ENCODE measurements around the gene ITPR1. TPM values are rescaled to one million over a fixed set of nuclear protein-coding genes. Genes with fewer than 3 reads are reported as not detected.

ITPR1 gene
- total RNA-seq, 2 experiments from 2014 or later, result 48.6 to 55.6 TPM

- no peak for ATAC-seq
- DNase-seq, result peak; percentile 21
- Mint-ChIP-seq H3K9me3 (ENCODE audit: low read depth) (no peaks in the 10 kb centered on the region), H3K4me3 (no peak overlapping the region), H3K36me3 (ENCODE audit: low read depth) (peaks cover 71% of the 10 kb centered on the region), H3K4me1 (peaks cover 35% of the 10 kb centered on the region), H3K27me3 (no peaks in the 10 kb centered on the region), H3K27ac (no peak overlapping the region)
- POLR2A ChIA-PET, result interaction anchor here (0.8 kb wide), 1 partner anchor 213 kb away, joined by 3 read pairs; no protein-coding TSS in a partner anchor
- intact Hi-C loops (cut with DNase I, micrococcal nuclease), result no loop called here
- CTCF ChIA-PET, result interaction anchor here (0.5 to 1.5 kb wide), 2 partner anchors 12 to 54 kb away, joined by 3 to 5 read pairs; no protein-coding TSS in a partner anchor
Observed at GRCh38 chr3:4809922-4810321, 316.8 kb downstream of the ITPR1 start.

- DNase-seq (no peak), ATAC-seq (no peak)
- no peak overlapping the region for H3K4me3 Mint-ChIP-seq
- H3K9me3 Mint-ChIP-seq (ENCODE audit: low read depth), result peaks cover 11% of the 10 kb centered on the region
- no peak overlapping the region for H3K27ac Mint-ChIP-seq
- peaks cover 16% of the 10 kb centered on the region for H3K4me1 Mint-ChIP-seq
- ChIA-PET CTCF (interaction anchor here (1.0 kb wide), 1 partner anchor 29 kb away, joined by 4 read pairs; no protein-coding TSS in a partner anchor), POLR2A (no interaction called here)
- H3K36me3 Mint-ChIP-seq (ENCODE audit: low read depth), result peaks cover 77% of the 10 kb centered on the region
- intact Hi-C loops (cut with DNase I, micrococcal nuclease), result no loop called here
- no peaks in the 10 kb centered on the region for H3K27me3 Mint-ChIP-seq
Observed at GRCh38 chr3:4812591-4812990, 319.4 kb downstream of the ITPR1 start.

GRCh38 chr3:4813909-4814304 is 320.8 kb downstream of the ITPR1 start:
- no peak overlapping the region for H3K27ac Mint-ChIP-seq

GRCh38 chr3:4814305-4814903 is 321.3 kb downstream of the ITPR1 start:
- Mint-ChIP-seq H3K27me3 (no peaks in the 10 kb centered on the region), H3K36me3 (ENCODE audit: low read depth) (peaks cover 76% of the 10 kb centered on the region), H3K4me3 (no peak overlapping the region), H3K27ac (no peak overlapping the region), H3K4me1 (peaks cover 13% of the 10 kb centered on the region), H3K9me3 (ENCODE audit: low read depth) (peaks cover 14% of the 10 kb centered on the region)
- intact Hi-C loops (cut with DNase I, micrococcal nuclease), result no loop called here
- DNase-seq (no peak), ATAC-seq (no peak)
- ChIA-PET CTCF (interaction anchor here (0.7 to 1.3 kb wide), 4 partner anchors 8 to 170 kb away, joined by 3 read pairs; no protein-coding TSS in a partner anchor), POLR2A (no interaction called here)

More at GRCh38 chr3:4813909-4814304, 320.8 kb downstream of the ITPR1 start:
- no peaks in the 10 kb centered on the region for H3K27me3 Mint-ChIP-seq
- ATAC-seq (no peak), DNase-seq (no peak)
- ChIA-PET CTCF (interaction anchor here (0.6 to 1.0 kb wide), 3 partner anchors 22 to 170 kb away, joined by 3 read pairs; no protein-coding TSS in a partner anchor), POLR2A (no interaction called here)
- intact Hi-C loops (cut with DNase I, micrococcal nuclease), result no loop called here
- peaks cover 10% of the 10 kb centered on the region for H3K4me1 Mint-ChIP-seq
- peaks cover 14% of the 10 kb centered on the region for H3K9me3 Mint-ChIP-seq (ENCODE audit: low read depth)
- no peak overlapping the region for H3K4me3 Mint-ChIP-seq
- H3K36me3 Mint-ChIP-seq (ENCODE audit: low read depth), result peaks cover 77% of the 10 kb centered on the region

DNA sequence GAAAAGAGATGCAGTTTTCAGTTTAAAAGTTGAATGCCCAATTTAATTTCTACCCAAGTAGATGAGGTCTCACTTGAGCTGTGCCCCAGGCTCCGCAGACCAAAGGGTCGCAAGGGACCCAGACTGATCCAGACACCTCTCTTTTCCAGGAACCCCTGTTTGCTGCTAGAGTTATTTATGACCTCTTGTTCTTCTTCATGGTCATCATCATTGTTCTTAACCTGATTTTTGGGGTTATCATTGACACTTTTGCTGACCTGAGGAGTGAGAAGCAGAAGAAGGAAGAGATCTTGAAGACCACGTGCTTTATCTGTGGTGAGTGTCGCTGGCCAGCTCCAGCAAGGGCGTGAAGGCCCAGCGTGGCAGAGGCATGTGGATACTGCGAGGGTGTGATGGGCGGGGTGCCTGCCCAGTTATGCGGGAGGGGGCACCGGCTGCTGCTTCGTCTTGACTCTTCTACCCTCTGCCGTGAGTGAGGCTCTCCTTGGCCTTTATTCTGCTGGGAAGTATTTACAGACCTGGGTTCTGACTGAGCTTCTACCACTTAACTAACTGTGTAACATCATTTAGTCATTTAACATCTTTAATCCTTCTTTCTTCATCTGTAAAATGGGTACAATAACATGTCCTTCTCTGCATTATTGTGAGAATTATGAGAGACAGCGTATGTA is 321.9 kb downstream of the ITPR1 start:
- H3K4me3 Mint-ChIP-seq, result no peak overlapping the region
- DNase-seq (no peak), ATAC-seq (no peak)
- ChIA-PET CTCF (interaction anchor here (0.7 to 1.3 kb wide), 3 partner anchors 9 to 98 kb away, joined by 3 read pairs; no protein-coding TSS in a partner anchor), POLR2A (no interaction called here)
- H3K4me1 Mint-ChIP-seq, result peaks cover 14% of the 10 kb centered on the region
- H3K27me3 Mint-ChIP-seq, result no peaks in the 10 kb centered on the region
- H3K27ac Mint-ChIP-seq, result no peak overlapping the region
- H3K9me3 Mint-ChIP-seq (ENCODE audit: low read depth), result peaks cover 14% of the 10 kb centered on the region
- H3K36me3 Mint-ChIP-seq (ENCODE audit: low read depth), result peaks cover 74% of the 10 kb centered on the region
- intact Hi-C loops (cut with DNase I, micrococcal nuclease), result no loop called here

DNA sequence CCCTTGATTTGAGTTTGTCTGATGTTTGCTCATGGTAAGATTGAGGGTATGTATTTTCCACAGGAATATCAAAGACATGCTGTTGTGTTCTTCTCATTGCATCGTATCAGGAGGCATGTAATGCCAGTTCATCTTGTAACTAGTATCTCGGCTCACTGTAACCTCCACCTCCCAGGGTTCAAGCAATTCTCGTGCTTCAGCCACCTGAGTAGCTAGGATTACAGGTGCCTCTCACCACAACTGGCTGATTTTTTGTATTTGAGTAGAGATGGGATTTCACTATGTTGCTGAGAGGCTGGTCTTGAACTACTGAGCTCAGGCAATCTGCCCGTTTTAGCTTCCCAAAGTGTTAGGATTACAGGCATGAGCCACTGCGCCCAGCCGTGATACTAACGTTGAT is 323.2 kb downstream of the ITPR1 start:
- Mint-ChIP-seq H3K4me1 (peaks cover 22% of the 10 kb centered on the region), H3K27ac (no peak overlapping the region), H3K27me3 (no peaks in the 10 kb centered on the region), H3K36me3 (ENCODE audit: low read depth) (peaks cover 75% of the 10 kb centered on the region), H3K4me3 (no peak overlapping the region), H3K9me3 (ENCODE audit: low read depth) (peaks cover 14% of the 10 kb centered on the region)
- no peak for ATAC-seq
- ChIA-PET POLR2A (no interaction called here), CTCF (interaction anchor here (1.1 kb wide), 1 partner anchor 36 kb away, joined by 3 read pairs; no protein-coding TSS in a partner anchor)
- intact Hi-C loops (cut with DNase I, micrococcal nuclease), result no loop called here
- no peak for DNase-seq

- Mint-ChIP-seq H3K27me3 (no peaks in the 10 kb centered on the region), H3K27ac (no peak overlapping the region), H3K4me1 (peaks cover 27% of the 10 kb centered on the region), H3K36me3 (ENCODE audit: low read depth) (peaks cover 76% of the 10 kb centered on the region), H3K9me3 (ENCODE audit: low read depth) (peaks cover 14% of the 10 kb centered on the region), H3K4me3 (no peak overlapping the region)
- DNase-seq (no peak), ATAC-seq (no peak)
- ChIA-PET CTCF (interaction anchor here (1.1 kb wide), 1 partner anchor 37 kb away, joined by 3 read pairs; no protein-coding TSS in a partner anchor), POLR2A (no interaction called here)
- intact Hi-C loops (cut with DNase I, micrococcal nuclease), result no loop called here
Observed at GRCh38 chr3:4816718-4817117, 323.6 kb downstream of the ITPR1 start.

DNA sequence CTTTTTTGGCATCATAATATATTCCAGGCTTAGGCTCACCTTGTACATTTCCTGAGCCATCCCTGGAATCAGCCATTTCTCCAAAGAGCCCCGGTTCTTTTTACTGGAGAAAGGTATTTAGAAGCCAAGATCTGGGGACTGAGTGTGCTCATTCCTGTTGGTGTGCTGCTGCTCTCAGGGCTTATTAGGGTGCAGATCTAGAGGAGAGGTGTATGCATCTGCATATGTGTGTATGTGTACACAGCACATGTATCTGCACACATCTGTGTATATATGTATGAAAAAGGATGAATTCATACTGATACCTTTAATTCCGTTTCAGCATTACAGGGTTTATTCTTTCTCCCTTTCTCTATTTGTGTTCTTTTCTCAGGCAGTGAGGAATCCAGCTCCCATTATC is 324.0 kb downstream of the ITPR1 start:
- H3K4me3 Mint-ChIP-seq, result no peak overlapping the region
- no peaks in the 10 kb centered on the region for H3K27me3 Mint-ChIP-seq
- H3K27ac Mint-ChIP-seq, result peak overlapping the region; percentile 11
- ATAC-seq, result no peak
- no peak for DNase-seq
- H3K4me1 Mint-ChIP-seq, result peaks cover 31% of the 10 kb centered on the region
- ChIA-PET CTCF (interaction anchor here (0.8 kb wide), 1 partner anchor 14 kb away, joined by 4 read pairs; no protein-coding TSS in a partner anchor), POLR2A (no interaction called here)
- H3K9me3 Mint-ChIP-seq (ENCODE audit: low read depth), result peaks cover 14% of the 10 kb centered on the region
- intact Hi-C loops (cut with DNase I, micrococcal nuclease), result no loop called here
- peaks cover 79% of the 10 kb centered on the region for H3K36me3 Mint-ChIP-seq (ENCODE audit: low read depth)

GRCh38 chr3:4818164-4818563 is 325.0 kb downstream of the ITPR1 start:
- DNase-seq (no peak), ATAC-seq (no peak)
- CTCF ChIA-PET, result no interaction called here
- peaks cover 41% of the 10 kb centered on the region for H3K4me1 Mint-ChIP-seq
- no peaks in the 10 kb centered on the region for H3K27me3 Mint-ChIP-seq
- peaks cover 78% of the 10 kb centered on the region for H3K36me3 Mint-ChIP-seq (ENCODE audit: low read depth)
- peak overlapping the region; percentile 33 for H3K27ac Mint-ChIP-seq
- H3K4me3 Mint-ChIP-seq, result no peak overlapping the region
- POLR2A ChIA-PET, result no interaction called here
- peaks cover 14% of the 10 kb centered on the region for H3K9me3 Mint-ChIP-seq (ENCODE audit: low read depth)
- intact Hi-C loops (cut with DNase I, micrococcal nuclease), result no loop called here

- CTCF ChIA-PET, result interaction anchor here (0.6 kb wide), 1 partner anchor 192 kb away, joined by 3 read pairs; no protein-coding TSS in a partner anchor
- H3K27me3 Mint-ChIP-seq, result no peaks in the 10 kb centered on the region
- H3K27ac Mint-ChIP-seq, result peak overlapping the region; percentile 10
- H3K4me3 Mint-ChIP-seq, result no peak overlapping the region
- POLR2A ChIA-PET, result interaction anchor here (0.6 kb wide), 1 partner anchor 164 kb away, joined by 3 read pairs; no protein-coding TSS in a partner anchor
- intact Hi-C loops (cut with DNase I, micrococcal nuclease), result no loop called here
- peaks cover 77% of the 10 kb centered on the region for H3K36me3 Mint-ChIP-seq (ENCODE audit: low read depth)
- ATAC-seq (no peak), DNase-seq (no peak)
- peaks cover 14% of the 10 kb centered on the region for H3K9me3 Mint-ChIP-seq (ENCODE audit: low read depth)
- H3K4me1 Mint-ChIP-seq, result peaks cover 50% of the 10 kb centered on the region
Observed at GRCh38 chr3:4818986-4819693, 326.0 kb downstream of the ITPR1 start.

DNA sequence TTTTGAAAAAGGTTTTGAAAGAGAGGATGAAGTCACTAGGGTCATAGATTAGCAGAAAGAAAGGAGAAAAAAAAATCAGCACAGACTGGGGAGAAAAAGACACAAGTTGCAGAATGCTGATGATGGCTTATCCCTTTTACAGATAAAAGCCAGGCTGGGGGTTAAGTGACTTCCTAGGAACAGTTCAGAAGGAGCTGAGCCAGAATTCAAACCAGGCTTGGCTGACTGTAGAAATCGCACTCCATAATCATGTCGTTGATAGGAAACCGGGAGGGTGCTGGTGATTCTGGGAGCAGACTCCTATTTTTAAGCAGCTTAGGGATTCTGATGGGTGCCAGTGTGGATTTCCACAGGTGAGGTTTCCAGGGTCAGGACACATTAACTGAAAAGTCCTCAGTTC is 326.6 kb downstream of the ITPR1 start:
- peaks cover 14% of the 10 kb centered on the region for H3K9me3 Mint-ChIP-seq (ENCODE audit: low read depth)
- H3K36me3 Mint-ChIP-seq (ENCODE audit: low read depth), result peaks cover 77% of the 10 kb centered on the region
- peak overlapping the region; percentile 10 for H3K27ac Mint-ChIP-seq
- H3K4me3 Mint-ChIP-seq, result no peak overlapping the region
- CTCF ChIA-PET, result interaction anchor here (0.7 kb wide), 1 partner anchor 113 kb away, joined by 3 read pairs; no protein-coding TSS in a partner anchor
- intact Hi-C loops (cut with DNase I, micrococcal nuclease), result loop anchor here in 1 of 2 experiments (5.0 kb wide), 1 partner anchor 327 kb away; the partner anchor contains the start of gene ITPR1
- DNase-seq (no peak), ATAC-seq (no peak)
- POLR2A ChIA-PET, result interaction anchor here (0.6 kb wide), 1 partner anchor 163 kb away, joined by 3 read pairs; no protein-coding TSS in a partner anchor
- peaks cover 55% of the 10 kb centered on the region for H3K4me1 Mint-ChIP-seq
- H3K27me3 Mint-ChIP-seq, result no peaks in the 10 kb centered on the region

Data from activated CD4-positive, alpha-beta T cell treated with anti-CD3 and anti-CD28 coated beads for 36 hours (primary cell).